SW480 (cell line): Measurements from ENCODE around the gene JKAMP.
"Not testable (repeated sequence)": the region's sequence is repeated elsewhere in the genome, so short reads cannot be mapped to it uniquely, and the experiment has no call there.

Experiments used
- DNase-seq: peaks from one replicate; pipeline ENCODE4 v3.0.0-alpha.2; 2016; ENCODE audit warnings: low spot score

JKAMP gene, protein sequence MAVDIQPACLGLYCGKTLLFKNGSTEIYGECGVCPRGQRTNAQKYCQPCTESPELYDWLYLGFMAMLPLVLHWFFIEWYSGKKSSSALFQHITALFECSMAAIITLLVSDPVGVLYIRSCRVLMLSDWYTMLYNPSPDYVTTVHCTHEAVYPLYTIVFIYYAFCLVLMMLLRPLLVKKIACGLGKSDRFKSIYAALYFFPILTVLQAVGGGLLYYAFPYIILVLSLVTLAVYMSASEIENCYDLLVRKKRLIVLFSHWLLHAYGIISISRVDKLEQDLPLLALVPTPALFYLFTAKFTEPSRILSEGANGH

DNA sequence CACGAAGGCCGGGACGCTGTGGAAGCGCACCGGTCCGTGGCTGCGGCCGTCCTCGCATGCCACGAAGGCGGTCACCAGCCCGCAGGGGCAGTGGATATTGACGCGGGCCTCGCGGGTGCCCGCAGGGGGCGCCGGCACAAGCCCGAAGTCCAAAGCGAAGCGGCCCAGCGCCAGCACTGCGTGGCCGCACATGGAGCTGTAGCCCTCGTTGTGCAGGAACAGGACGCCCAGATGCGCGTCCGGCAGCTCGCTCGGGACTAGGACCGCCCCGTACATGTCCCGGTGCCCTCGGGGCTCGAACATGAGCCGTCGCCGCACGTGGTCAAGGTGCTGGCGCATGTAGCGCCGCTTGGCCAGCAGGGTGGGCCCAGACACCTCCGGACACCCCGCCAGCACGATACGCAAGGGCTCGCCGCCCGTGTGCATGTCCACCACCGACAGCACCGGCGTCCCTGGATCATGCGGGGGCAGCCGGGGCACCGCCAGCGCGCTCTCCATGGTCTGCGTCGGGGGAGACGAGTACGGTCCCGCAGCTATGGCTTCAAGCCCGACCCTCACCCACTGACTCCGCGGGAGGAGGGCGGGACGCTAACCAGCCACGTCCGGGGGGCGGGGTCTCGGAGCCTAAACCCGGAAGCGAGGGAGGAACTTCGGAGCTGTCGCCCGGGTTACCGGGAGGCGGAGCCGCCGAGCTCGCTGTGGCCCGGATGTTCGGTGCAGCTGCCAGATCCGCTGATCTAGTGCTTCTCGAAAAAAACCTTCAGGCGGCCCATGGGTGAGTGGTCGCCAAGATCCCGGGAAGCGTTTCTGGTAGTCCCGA, at the start of gene JKAMP, which contains the start of gene L3HYPDH:
Gene JKAMP, plus strand, starts transcription at position 699 of the 820 bp plus-strand sequence. Its CDS starts 73 bp downstream, at position 772.
Gene L3HYPDH, minus strand, starts transcription at position 590 of the 820 bp plus-strand sequence. Its CDS starts 92 bp downstream, at position 498.
- peak; percentile 88 for DNase-seq

DNA sequence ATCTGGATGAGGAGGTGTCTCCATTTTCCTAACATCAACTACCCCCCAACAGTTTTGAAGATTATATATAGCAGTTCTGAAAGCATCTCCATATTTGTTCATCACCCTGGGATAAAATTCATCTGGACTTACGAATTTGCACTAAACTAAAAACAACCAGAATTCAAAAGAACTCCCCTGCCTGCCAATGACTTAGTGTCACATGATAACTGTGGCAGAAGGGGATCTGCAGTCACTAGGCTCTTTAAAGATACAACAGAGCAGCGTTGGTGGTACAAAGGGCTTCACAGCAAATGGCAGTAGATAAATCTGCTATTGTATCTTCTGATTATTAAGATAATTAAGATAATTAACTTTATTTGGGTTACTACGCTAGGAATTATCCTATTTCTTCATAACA, 49.2 kb upstream of the JKAMP start:
- DNase-seq: no peak

DNA sequence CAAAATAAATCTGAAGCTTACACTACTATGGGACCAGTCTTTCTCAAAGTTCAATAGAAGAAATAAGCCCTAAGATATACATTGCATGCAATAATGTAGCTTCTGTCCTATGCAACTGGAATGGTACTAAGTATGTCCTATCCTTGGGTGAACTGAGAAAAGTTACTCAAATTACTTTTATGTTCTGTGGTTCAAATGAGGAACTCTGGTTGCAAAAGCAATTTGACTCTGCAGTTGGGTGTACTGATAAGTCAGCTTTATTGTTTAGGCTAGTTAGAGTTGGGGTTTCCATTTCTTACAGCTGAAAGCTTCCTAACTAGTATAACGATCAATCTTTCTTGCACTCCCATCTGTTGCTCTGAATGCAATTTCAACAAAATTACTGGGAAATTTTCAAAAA, 48.3 kb upstream of the JKAMP start:
- no peak for DNase-seq

DNA sequence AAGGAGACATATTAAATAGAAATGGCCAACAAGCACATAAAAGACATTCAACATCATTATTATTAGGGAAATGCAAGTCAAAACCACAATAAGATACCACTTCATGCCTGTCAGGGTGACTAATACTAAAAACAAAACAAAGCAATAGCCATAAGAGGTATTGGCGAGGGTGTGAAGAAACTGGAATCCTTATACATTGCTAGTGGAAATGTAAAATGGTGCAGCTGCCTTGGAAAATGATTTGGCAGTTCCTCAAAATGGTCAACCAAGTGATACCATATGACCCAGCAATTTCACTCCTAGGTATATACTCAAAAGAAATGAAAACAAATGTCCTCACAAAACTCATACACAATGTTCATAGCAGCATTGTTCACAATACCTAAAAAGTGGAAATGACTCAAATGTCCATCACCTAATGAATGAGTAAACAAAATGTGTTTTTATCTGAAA, 46.1 kb upstream of the JKAMP start:
- peak; percentile 6 for DNase-seq

DNA sequence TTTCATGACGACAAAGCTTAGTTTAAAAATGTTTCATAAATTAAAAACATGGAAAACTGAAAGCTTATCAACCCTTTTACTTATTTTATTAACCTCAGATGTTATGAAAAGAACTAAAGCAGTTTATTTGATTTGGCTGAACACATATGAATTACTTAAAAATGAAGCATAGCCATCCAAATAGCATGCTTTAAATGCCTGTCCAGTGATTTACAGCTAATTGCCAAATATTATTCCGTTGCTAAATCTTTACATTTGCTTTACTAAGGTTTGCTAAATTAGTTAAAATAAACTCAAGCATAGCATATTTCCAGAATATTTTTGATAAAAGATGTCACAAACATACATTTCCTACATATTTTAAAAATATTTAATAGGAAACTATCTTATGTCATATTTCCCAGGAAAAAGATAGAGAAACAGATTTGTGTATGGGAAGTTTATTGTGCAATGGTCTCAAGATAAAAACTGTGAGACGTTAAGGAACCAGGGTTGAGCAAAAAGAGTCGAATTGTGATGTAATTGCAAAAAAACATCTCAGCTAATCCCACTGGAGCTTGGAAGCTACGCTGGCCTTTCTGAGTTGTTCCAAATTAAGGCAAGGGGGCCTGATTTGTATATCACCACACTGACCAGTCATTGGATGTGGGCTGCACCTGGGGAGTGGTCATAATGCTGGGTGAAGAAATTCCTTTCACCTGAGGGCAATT, 44.9 kb upstream of the JKAMP start:
- no peak for DNase-seq

DNA sequence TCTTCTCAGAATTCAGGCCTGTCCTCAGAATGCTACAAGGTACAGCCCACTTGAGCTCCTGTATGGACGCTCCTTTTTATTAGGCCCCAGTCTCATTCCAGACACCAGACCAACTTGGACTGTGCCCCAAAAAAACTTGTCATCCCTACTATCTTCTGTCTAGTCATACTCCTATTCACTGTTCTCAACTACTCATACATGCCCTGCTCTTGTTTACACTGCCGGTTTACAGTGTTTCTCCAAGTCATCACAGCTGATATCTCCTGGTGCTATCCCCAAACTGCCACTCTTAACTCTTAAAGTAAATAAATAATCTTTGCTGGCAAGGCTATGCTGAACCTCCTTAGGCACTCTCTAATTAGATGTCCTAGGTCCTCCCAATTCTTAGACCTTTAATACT, 35.6 kb upstream of the JKAMP start:
- DNase-seq: not testable (repeated sequence)

DNA sequence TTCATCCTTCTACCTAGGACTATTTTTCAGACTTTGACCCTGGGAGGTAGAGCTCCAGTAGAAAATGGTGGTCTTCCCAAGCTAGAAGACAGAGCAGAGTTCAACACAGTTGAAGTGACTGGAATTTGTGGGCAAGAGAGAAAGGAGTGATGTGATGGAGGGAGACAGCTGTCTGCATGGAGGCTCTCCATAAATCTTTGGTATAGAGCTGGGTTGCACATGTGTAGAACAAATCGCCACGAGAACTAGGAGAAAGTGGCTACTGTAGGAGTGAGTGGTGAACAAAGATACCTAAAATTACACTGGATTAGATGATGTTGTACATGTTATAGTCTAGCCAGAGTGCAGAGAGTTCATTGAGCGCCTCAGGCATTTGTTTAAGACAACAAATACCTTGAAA, 33.6 kb upstream of the JKAMP start:
- DNase-seq: no peak

DNA sequence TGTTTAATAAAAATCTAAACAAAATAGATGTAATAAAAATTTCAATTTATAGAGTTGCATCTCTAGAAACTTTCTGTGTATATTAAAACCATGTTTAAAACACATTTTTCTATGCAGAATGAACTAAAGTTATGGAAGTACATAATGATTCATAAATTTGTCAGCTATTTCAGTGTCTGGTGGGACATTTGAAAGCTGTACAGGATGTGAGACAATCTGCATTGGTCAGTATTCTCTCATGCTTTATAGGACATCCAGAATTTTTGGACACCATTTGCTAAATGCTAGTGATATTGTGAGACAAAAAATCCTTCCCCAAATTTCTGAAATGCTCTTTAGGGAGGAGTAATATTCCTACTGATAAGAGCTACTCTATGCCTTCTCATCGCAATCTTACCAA, 32.5 kb upstream of the JKAMP start:
- DNase-seq: no peak

DNA sequence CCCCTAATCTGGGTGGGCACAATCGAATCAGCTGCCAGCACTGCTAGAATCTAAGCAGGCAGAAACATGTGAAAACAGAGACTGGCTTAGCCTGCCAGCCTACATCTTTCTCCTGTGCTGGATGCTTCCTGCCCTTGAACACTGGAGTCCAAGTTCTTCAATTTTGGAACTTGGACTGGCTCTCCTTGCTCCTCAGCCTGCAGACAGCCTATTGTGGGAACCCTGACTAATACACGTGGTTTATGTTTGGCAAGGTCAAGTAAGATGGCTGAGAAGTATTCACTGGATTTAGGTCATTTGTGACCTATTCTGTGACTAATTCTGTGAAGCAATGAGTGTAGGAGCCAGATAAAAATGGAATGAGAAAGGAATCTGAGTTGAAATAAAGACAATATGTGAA, 30.2 kb upstream of the JKAMP start:
- no peak for DNase-seq

DNA sequence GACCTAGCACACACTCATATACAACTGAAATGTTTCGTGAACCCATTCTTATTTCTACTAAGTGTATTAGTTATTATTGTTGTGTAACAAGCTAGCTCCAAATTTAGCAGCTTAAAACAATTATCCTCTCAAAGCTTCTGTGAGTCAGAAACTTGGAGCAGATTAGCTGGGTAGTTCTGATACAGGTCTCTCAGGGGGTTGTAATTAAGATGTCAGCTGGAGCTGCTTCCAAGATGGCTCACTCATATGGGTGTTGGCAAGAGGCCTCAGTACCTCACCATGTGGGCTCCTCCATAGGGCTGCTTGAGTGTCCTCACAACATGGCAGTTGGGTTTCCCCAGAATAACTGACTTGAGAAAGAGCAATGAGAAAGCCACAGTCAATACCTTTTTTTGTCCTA, 28.9 kb upstream of the JKAMP start:
- DNase-seq: no peak

DNA sequence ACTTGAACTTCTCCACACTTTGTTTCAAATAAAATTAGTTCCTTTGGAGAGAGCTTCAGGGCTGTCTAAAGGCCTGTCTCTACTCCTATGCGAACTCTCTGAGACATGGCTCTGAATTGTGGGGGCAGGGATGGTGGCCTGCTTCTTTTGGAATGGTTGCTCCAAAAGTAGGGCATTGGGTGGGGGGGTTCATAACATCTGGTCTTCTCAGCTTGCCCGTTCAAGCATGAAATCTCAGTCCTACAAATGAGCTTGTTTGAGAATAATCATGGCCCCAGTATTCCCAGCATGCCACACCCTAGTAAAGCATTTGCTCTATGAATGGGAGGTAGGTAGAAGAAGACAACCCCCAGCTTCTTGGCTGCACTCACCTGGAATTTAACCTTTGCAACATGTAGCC, 25.8 kb upstream of the JKAMP start:
- no peak for DNase-seq

DNA sequence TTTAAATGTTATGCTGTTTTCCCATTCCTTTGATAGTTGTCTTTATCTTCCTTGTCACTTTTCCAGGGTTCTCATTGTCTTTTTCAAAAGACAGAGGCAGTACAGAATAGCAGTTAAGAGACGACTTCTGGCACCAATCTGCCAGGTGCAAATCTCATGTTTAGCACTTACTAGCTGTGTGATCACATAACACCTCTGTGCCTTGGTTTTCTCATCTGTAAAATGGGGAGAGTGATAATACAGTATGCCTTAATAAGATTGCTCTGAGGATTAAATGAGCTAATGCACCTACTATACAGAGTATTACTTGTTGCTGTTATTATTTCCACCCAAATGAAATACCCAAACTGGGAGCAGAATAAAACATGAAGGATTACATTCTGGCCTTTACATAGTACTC, 23.9 kb upstream of the JKAMP start:
- no peak for DNase-seq

DNA sequence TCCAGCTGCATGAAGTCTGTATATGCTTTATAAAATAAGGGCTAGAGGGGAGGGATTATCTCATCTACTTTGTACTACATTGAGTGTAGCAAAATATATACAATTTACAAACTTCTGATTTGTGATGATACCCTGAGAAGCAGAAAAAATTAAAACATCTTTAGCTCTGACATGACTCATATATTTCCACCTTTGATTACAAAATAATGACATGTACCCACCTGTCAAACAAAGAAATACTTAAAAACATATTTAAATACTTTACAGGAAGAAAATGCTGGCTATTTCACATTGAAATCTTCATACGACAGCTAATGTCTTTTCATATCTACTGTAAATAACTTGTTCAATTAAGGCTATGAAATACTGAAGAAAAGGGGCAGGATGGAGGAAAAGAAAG, 22.4 kb upstream of the JKAMP start:
- DNase-seq: no peak

DNA sequence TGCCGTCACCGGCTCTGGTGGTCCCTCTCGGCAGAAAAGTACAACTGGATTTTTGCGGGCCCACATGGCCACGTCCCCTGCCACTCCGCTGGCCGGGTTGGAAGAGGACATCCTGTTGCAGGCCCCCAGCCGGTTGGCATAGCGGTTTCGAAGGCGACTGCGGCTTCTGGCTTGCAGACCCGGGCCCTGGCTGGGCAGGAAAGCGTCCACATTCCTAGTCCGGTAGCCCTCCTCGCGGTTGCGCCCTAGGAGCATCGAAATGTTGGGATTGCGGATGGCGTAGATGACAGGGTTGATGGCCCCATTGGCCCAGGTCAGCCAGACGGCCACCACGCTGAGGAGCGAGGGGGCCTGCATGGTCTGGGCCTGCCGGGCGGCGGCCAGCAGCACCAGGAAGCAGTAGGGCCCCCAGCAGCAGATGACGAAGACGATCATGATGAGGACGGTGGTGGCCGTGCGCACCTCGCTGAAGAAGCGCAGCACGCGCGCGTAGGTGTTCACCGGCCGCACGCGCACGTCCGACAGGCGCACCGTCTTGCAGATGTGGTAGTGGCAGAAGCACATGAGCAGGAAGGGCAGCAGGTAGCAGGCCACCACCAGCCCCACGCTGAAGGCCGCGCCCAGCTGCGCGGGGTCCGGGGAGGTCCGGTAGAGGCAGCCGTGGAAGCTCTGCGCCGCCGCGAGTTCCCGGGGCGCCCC, 20.4 kb upstream of the JKAMP start:
- no peak for DNase-seq

DNA sequence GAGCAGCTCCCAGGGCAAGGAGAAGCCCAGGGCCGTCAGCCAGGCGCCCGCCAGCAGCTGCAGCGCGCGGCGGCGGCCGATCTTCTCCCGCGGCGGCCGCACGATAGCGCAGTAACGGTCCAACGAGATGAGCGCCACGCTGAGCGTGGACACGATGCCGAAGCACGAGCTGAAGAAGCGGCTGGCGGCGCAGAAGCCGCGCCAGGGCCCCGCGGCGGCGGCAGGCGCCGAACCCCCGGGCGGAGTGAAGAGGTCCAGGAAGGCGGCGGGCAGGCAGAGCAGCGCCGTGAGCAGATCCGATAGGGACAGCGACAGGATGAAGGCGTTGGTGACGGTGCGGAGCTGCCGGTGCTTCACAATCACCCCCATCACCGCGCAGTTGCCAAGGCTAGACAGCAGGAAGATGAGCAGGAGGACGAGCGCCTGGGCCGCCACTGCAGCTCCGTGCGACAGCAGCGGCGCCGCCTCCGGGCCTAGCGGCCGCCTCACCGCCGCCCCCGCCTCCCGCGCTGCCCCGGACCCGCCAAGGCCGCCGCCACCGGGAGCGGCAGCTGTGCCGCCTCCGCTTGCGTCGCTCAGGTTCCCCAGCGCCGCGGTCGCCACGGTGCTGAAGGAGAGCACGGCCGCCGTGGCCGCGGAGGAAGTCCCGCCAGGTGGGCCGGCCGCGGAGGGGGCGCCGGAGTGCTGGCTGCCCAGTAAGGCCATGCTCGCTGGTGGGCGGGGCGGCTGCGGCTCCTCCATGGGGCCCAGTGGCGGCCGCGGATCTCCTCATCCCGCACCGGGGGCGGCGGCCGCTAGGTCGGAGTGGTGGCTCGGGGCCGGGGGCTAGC, 19.6 kb upstream of the JKAMP start:
- DNase-seq: peak; percentile 51

DNA sequence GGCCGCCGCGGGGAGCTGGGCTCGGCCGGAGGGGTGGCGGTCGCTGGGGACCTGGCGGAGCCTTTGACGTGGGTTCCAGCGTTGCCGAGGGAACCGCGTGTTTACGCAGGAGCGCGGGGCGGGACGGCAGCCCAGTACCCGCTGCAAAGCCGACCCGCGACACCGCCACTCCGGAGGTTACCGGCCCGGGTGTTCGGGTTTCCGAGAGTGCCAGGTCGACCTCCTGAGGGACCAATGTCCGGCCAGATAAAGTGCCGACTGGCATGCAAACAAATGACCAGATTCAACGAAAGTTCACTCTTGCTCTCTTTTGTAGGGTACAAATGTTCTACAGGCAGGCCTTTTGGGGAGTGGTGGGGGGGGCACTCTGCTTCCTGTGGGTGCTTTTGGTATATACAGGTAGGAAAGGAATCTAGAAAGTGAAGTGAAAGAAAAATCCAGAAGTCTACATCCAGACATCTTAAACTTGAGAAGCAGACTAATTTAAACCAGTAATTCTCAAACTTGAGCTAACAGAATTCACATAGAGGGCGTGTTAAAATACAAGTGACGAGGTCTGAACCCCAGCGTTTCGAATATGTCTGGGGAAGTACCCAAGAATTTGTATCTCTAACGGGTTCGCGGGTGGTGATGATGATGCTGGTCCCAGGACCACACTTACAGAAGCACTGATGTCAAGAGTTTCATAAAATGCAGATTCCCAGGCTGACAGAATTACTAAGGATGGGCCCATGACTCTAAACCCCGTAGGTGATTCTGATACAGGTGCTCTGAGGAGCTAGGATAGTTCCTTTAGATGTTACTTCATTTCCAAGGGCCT, 18.8 kb upstream of the JKAMP start, which contains the start of gene GPR135:
Gene GPR135, minus strand, starts transcription at position 65 of the 820 bp plus-strand sequence. CDS start 154 bp downstream, outside the sequence.
- peak; percentile 15 for DNase-seq

DNA sequence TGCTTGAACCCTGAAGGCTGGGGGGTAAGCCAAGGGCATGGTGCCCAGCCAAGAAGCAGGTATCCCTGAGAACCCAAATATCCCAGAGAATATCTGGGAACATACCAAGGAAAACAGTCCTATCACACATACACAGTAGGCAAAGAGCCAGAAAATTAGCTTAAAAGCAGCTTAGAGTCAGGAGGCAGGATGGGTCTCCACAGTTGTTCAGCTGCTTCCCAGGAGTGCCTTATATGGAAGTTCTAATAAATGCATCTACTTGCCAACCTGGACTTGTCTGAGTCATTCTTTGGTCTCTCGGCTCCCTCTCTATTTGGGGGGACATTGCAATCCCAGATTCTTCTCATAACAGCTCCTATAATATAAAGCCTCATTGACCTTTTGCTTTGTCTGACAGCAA, 10.1 kb upstream of the JKAMP start:
- no peak for DNase-seq

DNA sequence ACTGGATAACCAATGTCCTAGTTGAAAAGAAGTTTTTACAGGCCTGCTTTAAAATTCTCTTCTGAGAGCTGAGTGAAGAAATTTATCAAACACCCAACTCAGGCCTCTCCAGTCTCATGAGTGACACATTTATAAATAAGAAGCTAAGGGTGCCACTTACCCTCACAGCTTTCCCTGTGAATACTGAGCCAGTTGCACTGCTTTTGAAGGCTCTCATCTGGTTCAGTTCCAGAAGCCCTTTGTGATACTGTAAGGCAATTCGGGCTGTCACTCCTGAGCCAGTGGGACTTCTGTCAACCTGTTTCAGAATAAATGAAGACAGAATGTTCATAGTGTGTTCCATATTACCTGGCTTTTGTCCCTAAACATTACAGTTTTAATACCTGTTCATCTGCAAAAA, 8.6 kb upstream of the JKAMP start:
- DNase-seq: no peak

DNA sequence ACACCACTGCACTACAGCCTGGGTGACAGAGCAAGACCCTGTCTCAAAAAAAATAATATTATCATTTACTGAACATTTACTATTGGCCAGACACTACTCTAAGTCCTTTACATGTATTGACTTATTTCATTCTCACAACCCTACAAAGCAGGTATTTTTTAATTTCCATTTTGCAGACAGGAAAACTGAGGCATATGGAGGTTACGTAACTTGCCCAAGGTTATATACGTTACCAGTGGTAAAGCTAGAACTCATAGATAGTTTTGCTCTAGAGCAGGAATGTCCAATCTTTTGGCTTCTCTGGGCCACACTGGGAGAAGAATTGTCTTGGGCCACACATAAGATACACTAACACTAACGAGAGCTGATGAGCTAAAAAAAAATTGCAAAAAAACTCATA, 5.8 kb upstream of the JKAMP start:
- DNase-seq: no peak

DNA sequence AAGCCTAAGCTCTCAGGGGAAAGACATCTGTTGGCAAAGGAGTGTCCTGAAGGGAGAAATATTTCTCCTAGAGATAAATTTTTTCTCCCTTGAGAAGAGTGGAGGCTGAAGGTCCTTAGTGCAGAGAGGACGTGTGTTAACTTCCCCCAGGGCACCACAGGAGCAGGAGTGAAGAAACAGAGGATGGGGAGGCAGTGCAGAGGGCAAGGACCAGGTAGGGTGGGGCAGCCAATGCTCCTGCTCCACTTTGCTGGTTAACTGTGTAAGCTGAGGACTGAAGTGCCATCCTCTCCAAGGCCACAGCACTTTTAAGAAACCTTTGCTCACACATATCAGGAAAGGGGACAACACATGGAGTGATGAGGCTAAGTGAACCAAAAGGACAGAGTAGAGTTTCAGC, 4.2 kb upstream of the JKAMP start:
- no peak for DNase-seq
